ENCODE results near the gene CEMIP. TPM values are rescaled to one million over a fixed set of nuclear protein-coding genes. Genes with fewer than 3 reads are reported as not detected.

Gene CEMIP, protein sequence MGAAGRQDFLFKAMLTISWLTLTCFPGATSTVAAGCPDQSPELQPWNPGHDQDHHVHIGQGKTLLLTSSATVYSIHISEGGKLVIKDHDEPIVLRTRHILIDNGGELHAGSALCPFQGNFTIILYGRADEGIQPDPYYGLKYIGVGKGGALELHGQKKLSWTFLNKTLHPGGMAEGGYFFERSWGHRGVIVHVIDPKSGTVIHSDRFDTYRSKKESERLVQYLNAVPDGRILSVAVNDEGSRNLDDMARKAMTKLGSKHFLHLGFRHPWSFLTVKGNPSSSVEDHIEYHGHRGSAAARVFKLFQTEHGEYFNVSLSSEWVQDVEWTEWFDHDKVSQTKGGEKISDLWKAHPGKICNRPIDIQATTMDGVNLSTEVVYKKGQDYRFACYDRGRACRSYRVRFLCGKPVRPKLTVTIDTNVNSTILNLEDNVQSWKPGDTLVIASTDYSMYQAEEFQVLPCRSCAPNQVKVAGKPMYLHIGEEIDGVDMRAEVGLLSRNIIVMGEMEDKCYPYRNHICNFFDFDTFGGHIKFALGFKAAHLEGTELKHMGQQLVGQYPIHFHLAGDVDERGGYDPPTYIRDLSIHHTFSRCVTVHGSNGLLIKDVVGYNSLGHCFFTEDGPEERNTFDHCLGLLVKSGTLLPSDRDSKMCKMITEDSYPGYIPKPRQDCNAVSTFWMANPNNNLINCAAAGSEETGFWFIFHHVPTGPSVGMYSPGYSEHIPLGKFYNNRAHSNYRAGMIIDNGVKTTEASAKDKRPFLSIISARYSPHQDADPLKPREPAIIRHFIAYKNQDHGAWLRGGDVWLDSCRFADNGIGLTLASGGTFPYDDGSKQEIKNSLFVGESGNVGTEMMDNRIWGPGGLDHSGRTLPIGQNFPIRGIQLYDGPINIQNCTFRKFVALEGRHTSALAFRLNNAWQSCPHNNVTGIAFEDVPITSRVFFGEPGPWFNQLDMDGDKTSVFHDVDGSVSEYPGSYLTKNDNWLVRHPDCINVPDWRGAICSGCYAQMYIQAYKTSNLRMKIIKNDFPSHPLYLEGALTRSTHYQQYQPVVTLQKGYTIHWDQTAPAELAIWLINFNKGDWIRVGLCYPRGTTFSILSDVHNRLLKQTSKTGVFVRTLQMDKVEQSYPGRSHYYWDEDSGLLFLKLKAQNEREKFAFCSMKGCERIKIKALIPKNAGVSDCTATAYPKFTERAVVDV (N-terminal part only)
- total RNA-seq = 3.0 and 5.0 TPM in 2 replicates

DNA sequence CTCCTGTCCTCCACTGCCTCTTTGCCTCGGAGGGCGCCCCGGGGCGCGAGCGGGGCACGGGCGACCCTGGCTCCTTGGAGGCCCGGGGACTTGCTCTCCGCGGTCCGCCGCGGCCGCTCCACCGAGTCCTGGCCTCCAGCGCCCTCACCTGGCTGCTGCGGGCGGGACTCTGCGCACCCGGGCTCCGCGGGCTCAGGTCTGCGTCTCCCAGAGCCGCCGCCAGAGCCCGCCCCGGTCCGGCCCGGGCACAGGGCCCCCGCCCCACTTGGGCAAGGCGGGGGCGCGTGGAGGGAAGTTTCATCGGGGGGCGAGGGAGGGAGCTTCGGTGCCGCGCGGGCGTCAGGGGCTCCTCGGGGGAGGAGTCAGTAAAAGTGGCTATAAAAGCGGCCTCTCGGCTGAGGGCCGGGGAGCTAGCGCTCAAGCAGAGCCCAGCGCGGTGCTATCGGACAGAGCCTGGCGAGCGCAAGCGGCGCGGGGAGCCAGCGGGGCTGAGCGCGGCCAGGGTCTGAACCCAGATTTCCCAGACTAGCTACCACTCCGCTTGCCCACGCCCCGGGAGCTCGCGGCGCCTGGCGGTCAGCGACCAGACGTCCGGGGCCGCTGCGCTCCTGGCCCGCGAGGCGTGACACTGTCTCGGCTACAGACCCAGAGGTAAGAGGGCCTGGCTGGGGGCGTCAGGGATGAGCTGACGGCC is at the start of gene CEMIP:
CEMIP (plus strand) TSS at position 407 of the 694 bp plus-strand sequence. CDS start 94,510 bp downstream, outside the sequence.

DNA sequence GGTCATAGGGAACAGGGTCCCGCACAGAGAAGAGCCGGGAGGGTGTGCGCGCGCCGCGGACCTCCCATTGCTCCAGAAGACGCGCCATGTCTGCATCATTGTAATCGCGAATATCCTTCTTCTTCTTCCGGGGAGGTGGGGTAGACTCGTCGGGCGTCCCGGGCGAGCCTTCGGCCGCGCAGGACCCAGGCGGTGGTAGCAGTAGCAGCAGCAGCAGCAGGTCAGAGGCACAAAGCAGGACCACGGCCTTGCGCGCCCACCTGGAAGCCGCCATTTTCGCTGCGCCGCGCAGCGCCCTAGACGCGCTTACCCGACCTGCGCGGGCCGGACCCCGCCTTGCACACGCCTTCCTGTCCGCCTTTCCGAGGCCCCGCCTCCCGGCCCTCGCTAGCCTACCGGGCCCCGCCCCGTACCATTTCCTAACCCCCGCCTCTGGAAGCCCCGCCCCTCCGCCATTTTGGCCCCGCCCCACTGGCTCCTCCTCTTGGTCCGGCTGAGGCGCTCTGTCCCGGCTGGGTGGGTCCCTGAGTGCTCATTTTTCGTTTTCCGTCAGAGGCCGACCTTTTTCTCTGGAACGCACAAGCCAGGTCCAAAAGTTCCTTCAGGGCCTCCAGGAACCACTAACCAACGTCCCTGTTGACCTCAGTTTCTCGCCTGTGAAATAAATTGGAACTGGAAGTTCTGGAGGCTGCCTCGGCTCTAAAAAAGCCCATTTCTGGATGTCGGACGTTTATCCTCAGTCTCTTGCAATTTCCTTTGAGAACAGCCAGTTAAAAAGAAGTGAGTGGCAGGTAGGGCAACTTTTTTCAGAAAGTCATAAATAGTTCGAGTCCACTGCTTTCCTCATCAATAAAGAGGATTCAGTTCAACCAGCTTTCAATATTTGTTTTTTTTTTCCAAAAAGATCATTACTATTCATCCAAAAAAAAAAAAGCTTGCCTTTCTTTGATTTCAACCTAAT is 210.6 kb downstream of the CEMIP start, which contains the start of gene MESD:
MESD (minus strand) TSS at position 302 of the 961 bp plus-strand sequence; CDS start at position 274, 28 bp downstream.

DNA sequence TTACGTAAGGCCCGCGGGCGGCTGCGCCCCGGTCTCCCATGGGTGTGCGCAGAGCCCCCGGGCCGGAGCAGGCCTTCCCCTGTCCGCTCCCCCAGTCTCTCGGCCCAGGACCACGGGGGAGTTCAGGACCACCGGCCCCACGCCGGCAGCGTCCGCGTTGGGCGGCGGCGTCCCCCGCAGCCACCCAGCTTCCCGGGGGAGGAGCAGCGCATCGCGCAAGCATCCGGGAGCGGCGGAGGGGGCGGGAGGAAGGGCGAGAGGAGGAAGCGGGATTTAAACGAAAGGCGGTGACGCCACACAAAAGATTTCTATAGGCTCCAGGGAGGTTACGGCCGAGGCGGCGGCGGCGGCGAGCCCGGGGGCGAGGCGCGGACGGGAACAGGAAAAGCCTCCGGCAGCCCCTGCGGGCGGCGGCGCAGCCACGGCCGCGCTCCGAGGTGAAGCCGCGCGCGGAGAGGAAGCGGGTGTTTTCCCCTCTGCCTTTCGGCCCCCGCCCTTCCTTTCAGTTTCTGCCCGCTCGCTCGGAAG is 221.5 kb downstream of the CEMIP start, which contains the start of gene TLNRD1:
TLNRD1 (plus strand) TSS at position 300 of the 528 bp plus-strand sequence. CDS start 1,349 bp downstream, outside the sequence.

Other genes with a start within 250 kb of the CEMIP start
- 3.5 and 8.5 TPM in 2 replicates for gene ABHD17C, start 84.1 kb upstream of the CEMIP start, total RNA-seq
- gene MESD, start 210.4 kb downstream of the CEMIP start, total RNA-seq = 24.0 and 25.0 TPM in 2 replicates
- 10.8 and 19.8 TPM in 2 replicates for gene TLNRD1, start 221.6 kb downstream of the CEMIP start, total RNA-seq

All from epithelial cell of alveolus of lung (primary cell).